Suprapubic skin (tissue), 4 donors: ENCODE results near the gene TTC28. TPM values are rescaled to one million over a fixed set of nuclear protein-coding genes. Genes with fewer than 3 reads are reported as not detected.
A peak's percentile ranks its signal among the peaks of the same experiment; 100 is the strongest.
"Not testable (repeated sequence)": the region's sequence is repeated elsewhere in the genome, so short reads cannot be mapped to it uniquely, and the experiment has no call there.

ENCODE experiments used
- DNase-seq, 2 donors: peaks; one replicate each; pipeline ENCODE4 v3.0.0-alpha.2; 2019; ENCODE audit warnings: low spot score in 2 of 2
- H3K27ac ChIP-seq: fragments of 200-600 bp; sonication (generic); one replicate; pipeline ENCODE4 v1.5.1; 2019
- H3K27me3 ChIP-seq: fragments of 200-600 bp; sonication (generic); one replicate; pipeline ENCODE4 v1.5.1; 2019
- H3K36me3 ChIP-seq: fragments of 200-600 bp; sonication (generic); one replicate; pipeline ENCODE4 v1.5.1; 2019
- H3K4me1 ChIP-seq: fragments of 200-600 bp; sonication (generic); one replicate; pipeline ENCODE4 v1.5.1; 2019
- H3K4me3 ChIP-seq: fragments of 200-600 bp; sonication (generic); one replicate; pipeline ENCODE4 v1.5.1; 2019; ENCODE audit warnings: mild to moderate bottlenecking
- H3K9me3 ChIP-seq: fragments of 200-600 bp; sonication (generic); one replicate; pipeline ENCODE4 v1.5.1; 2019
- EP300 ChIP-seq: sonication (generic); formaldehyde crosslinking; IDR thresholded peaks from one replicate; pipeline ENCODE4 v1.6.1; 2017; ENCODE audit warnings: antibody characterized with exemption
- POLR2A ChIP-seq, 2 donors: fragments of 450-650 bp; IDR thresholded peaks; one replicate each; pipeline ENCODE4 v1.6.1; 2017; ENCODE audit warnings: antibody characterized with exemption in 2 of 2, mild to moderate bottlenecking in 2 of 2, moderate library complexity in 2 of 2
- POLR2AphosphoS5 ChIP-seq, 3 donors: sonication (generic); formaldehyde crosslinking; IDR thresholded peaks; one replicate each; pipeline ENCODE4 v1.6.1; 2017; ENCODE audit warnings: antibody characterized with exemption in 3 of 3
- WGBS: methylation state at CpG from one replicate; pipeline ENCODE4 v1.1.5; 2018; 5-methylcytosine and 5-hydroxymethylcytosine counted together
- total RNA-seq, 4 donors: library from RNA; depleted of rRNA; stranded (reverse); fragments of >200 nt; gene quantifications; one replicate each; pipeline ENCODE4 v1.1.0, GENCODE V29; 2016
- TF ChIP-seq, protein P1 (sequence below), 2 donors: fragments of 200-600 bp in 1 of 2; fragments of 450-650 bp in 1 of 2; sonication (generic) in 1 of 2; IDR thresholded peaks; one replicate each; pipeline ENCODE4 v1.5.1; 2016 to 2019; ENCODE audit warnings: antibody characterized with exemption in 2 of 2, mild to moderate bottlenecking in 1 of 2, moderate library complexity in 1 of 2

The TTC28 gene
- total RNA-seq, 4 donors from 2014 or later = 8.1 to 23.1 (median 11.7) TPM

DNA sequence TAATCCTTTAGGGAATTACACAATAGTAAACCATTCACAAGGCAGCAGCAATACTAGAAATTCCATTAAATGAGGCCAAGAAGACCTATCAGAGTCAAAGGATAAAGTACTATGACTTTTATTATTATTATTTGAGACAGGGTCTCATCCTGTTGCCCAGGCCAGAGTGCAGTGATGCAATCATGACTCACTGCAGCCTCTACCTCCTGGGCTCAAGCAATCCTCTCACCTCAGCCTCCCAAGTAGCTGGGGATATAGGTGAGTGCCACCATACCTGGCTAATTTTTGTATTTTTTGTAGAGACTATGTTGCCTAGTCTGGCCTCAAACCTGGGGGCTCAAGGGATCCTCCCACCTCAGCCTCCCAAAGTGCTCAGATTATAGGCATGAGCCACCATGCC lies 51.8 kb downstream of the TTC28 start:
- no peak overlapping the region for H3K4me3 ChIP-seq
- no peaks in the 10 kb centered on the region for H3K27me3 ChIP-seq
- H3K4me1 ChIP-seq = no peaks in the 10 kb centered on the region
- no peak for DNase-seq
- no peak overlapping the region for H3K27ac ChIP-seq
- no peaks in the 10 kb centered on the region for H3K9me3 ChIP-seq
- no peak for TF ChIP-seq POLR2A (IDR thresholded peaks at IDR 0.05)
- no peak for TF ChIP-seq POLR2AphosphoS5 (IDR thresholded peaks at IDR 0.05)
- TF ChIP-seq, protein P1, sequence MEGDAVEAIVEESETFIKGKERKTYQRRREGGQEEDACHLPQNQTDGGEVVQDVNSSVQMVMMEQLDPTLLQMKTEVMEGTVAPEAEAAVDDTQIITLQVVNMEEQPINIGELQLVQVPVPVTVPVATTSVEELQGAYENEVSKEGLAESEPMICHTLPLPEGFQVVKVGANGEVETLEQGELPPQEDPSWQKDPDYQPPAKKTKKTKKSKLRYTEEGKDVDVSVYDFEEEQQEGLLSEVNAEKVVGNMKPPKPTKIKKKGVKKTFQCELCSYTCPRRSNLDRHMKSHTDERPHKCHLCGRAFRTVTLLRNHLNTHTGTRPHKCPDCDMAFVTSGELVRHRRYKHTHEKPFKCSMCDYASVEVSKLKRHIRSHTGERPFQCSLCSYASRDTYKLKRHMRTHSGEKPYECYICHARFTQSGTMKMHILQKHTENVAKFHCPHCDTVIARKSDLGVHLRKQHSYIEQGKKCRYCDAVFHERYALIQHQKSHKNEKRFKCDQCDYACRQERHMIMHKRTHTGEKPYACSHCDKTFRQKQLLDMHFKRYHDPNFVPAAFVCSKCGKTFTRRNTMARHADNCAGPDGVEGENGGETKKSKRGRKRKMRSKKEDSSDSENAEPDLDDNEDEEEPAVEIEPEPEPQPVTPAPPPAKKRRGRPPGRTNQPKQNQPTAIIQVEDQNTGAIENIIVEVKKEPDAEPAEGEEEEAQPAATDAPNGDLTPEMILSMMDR (IDR thresholded peaks at IDR 0.05) = no peak
- TF ChIP-seq EP300 = no peak
- H3K36me3 ChIP-seq = no peaks in the 10 kb centered on the region

- H3K27ac ChIP-seq = peak overlapping the region; percentile 16
- no peak for TF ChIP-seq POLR2A (IDR thresholded peaks at IDR 0.05)
- TF ChIP-seq, protein P1 (IDR thresholded peaks at IDR 0.05) = no peak
- no peak for TF ChIP-seq EP300
- no peak for TF ChIP-seq POLR2AphosphoS5 (IDR thresholded peaks at IDR 0.05)
- WGBS = 55% methylated on average over 5 of the region's 5 CpGs
- H3K9me3 ChIP-seq = no peaks in the 10 kb centered on the region
- no peak for DNase-seq
- no peaks in the 10 kb centered on the region for H3K36me3 ChIP-seq
- H3K4me1 ChIP-seq = peaks cover 3% of the 10 kb centered on the region
- no peak overlapping the region for H3K4me3 ChIP-seq
- no peaks in the 10 kb centered on the region for H3K27me3 ChIP-seq
Measured at GRCh38 chr22:28620244-28620922, 59.3 kb downstream of the TTC28 start.

DNA sequence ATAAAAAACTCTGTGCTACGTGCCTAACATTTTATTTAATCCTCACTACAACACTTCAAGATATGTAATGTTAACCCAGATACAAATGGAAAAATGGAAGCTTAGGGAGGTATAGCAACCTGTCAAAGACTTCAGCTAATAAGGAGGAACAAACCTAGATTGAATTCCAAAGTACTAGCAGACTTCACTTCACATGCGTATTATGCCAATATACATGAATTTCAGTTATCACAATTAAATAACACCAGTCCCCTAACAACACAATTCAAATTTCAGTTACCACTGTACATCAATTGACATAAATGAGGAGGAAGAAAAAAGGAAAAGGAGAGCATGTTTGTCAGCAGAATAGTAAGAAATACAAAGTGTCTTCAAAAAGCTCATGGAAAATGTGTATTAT lies 60.4 kb downstream of the TTC28 start:
- H3K4me1 ChIP-seq = peaks cover 3% of the 10 kb centered on the region
- no peaks in the 10 kb centered on the region for H3K36me3 ChIP-seq
- no peak overlapping the region for H3K27ac ChIP-seq
- no peak for DNase-seq
- WGBS = 97% methylated on average over 2 of the region's 2 CpGs
- no peak overlapping the region for H3K4me3 ChIP-seq
- H3K27me3 ChIP-seq = no peaks in the 10 kb centered on the region
- TF ChIP-seq EP300 (no peak), POLR2AphosphoS5 (IDR thresholded peaks at IDR 0.05) (no peak), POLR2A (IDR thresholded peaks at IDR 0.05) (no peak)
- TF ChIP-seq, protein P1 (IDR thresholded peaks at IDR 0.05) = no peak
- H3K9me3 ChIP-seq = no peaks in the 10 kb centered on the region

DNA sequence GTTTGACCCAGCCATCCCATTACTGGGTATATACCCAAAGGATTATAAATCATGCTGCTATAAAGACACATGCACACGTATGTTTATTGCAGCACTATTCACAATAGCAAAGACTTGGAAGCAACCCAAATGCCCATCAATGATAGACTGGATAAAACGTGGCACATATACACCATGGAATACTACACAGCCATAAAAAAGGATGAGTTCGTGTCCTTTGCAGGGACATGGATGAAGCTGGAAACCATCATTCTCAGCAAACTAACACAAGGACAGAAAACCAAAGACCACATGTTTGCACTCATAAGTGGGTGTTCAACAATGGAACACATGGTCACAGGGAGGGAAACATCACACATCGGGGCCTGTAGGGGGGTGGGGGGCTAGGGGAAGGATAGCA lies 64.2 kb downstream of the TTC28 start:
- H3K4me3 ChIP-seq, H3K9me3 ChIP-seq, H3K4me1 ChIP-seq, H3K27ac ChIP-seq, H3K27me3 ChIP-seq, H3K36me3 ChIP-seq, DNase-seq: not testable (repeated sequence)
- 97% methylated on average over 4 of the region's 4 CpGs for WGBS

- no peaks in the 10 kb centered on the region for H3K9me3 ChIP-seq
- H3K27ac ChIP-seq = no peak overlapping the region
- H3K36me3 ChIP-seq = no peaks in the 10 kb centered on the region
- no peak overlapping the region for H3K4me3 ChIP-seq
- TF ChIP-seq POLR2A (IDR thresholded peaks at IDR 0.05) (no peak), POLR2AphosphoS5 (IDR thresholded peaks at IDR 0.05) (no peak), EP300 (no peak)
- TF ChIP-seq, protein P1 (IDR thresholded peaks at IDR 0.05) = no peak
- no peak for DNase-seq
- H3K27me3 ChIP-seq = no peaks in the 10 kb centered on the region
- WGBS = 92% methylated on average over 5 of the region's 5 CpGs
- no peaks in the 10 kb centered on the region for H3K4me1 ChIP-seq
Measured at GRCh38 chr22:28609921-28610320, 69.7 kb downstream of the TTC28 start.

DNA sequence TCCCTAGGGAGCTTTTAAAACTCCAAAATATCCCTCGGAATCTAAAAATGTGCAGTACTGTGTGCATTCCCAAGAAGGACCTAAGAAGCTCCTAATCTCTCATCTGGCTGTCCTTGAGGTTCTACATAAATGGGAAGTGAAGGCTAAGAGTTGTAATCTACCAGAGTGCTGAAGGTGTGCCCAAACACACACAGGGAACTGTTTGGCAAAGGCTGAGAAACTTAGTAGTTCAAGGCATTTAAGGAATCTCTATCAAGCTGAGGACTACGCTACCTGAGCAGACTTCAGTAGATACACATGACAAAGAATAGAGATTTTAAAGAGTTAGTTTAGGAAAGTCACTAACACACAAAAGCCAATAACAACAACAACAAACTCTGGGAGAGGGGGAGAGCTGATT lies 71.1 kb downstream of the TTC28 start:
- 82% methylated on average over 2 of the region's 2 CpGs for WGBS
- no peak overlapping the region for H3K4me3 ChIP-seq
- TF ChIP-seq, protein P1 (IDR thresholded peaks at IDR 0.05) = no peak
- TF ChIP-seq POLR2A (IDR thresholded peaks at IDR 0.05) (no peak), POLR2AphosphoS5 (IDR thresholded peaks at IDR 0.05) (no peak)
- no peaks in the 10 kb centered on the region for H3K36me3 ChIP-seq
- no peak overlapping the region for H3K27ac ChIP-seq
- no peak for DNase-seq
- H3K4me1 ChIP-seq = no peaks in the 10 kb centered on the region
- no peaks in the 10 kb centered on the region for H3K9me3 ChIP-seq
- H3K27me3 ChIP-seq = no peaks in the 10 kb centered on the region
